Measurements from ENCODE around the gene GCNA.

The GCNA gene

DNA sequence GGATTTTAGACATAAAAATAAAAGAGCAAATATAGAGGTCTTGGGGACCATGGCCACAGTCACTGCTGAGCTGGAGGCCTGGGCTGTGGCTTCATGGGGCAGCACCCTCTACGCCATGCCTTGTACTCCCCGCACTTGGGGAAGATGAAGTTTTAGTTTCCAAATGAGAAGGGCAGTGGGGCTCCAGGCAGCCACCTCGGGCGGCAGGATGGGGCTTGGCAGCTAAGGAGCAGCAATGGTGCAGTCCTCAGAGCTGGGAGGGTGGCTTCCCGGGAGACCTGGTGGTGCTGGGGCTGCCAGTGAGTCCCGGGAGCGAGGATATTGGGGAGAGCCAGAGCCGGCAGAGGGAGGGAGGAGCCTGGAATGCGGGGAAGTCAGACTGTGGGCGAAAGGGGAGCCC lies 37.7 kb downstream of the GCNA start:
- no peak for DNase-seq (ENCODE audit: low read depth)

DNA sequence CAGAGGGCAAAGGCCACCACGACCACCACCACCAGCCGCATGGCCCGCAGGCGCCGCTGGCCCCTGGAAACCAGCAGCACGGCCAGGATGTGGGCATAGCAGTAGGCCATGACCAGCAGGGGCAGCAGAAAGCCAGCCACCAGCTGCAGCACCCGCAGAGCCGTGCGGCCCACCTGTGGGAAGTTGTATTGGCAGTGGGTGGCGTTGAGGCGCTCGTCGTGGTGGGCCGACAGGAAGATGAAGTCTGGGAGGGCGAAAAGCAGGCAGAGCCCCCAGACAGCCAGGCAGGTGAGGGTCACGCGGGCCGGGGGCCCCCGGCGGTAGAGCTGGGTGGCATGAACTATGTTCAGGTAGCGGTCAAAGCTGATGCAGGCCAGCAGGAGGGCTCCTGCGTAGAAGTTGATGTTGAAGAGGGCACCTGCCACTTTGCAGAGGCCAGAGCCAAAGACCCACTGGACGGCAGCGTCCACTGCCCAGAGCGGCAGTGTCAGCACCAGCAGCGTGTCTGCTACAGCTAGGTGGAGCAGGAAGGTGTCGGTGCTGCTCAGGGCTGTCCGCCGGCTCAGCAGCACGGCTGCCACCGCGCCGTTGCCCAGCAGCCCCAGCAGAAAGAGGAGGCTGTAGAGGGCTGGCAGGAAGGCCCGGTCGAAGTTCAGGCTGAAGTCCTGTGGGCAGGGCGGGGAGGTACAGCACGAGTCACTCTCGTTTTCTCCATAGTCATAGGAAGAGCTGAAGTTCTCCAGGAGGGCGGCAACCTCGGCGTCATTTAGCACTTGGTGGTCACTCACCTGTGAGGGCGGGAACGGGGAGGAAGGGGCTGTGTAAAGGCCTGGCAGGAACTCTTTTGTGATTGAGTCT lies 38.7 kb downstream of the GCNA start:
- no peak for DNase-seq (ENCODE audit: low read depth)

DNA sequence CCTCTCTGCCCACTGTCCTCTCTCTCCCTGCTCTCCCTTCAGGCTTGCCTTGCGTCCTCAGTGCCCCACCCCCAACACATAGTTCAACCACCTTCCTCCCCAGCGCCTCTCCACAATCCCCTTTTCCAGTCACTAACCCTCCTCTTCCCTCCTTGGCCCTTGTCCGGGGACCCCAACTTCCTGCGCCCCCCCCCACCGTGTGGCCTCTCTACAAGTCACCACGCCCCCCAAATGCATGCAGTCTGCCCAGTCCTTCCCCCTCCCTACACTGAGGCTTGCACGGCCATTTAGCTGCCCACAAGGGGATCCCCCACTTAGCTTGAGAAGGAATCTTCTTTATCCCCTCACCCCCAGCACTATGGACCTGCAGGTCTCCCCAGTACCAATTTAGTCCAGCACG lies 39.5 kb downstream of the GCNA start:
- no peak for DNase-seq (ENCODE audit: low read depth)

DNA sequence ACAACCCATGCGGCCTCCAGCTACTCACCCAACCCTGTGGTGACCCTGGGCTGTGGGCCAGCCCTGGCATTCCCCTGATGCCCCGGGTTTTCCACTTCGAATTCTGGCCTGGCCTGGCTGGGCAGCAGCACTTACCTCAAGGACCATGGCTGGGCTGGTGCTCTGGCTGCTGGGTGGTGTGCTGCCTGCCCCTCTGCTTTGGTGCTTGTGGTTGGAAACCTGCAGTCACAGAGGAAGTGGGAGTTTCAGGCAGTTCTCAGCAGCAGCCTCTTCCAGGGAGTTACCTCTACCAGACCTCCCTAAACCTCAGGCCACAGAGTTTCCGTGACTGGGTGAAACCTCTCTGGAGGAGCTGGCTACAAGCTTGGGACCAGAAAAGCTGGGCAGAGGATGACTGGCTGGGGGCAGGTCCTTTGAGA lies 40.1 kb downstream of the GCNA start, which contains the start of gene CXCR3:
Gene CXCR3 (minus strand): TSS at position 209 of the 419 bp plus-strand sequence. CDS start 62 bp downstream, at position 147.
- DNase-seq (ENCODE audit: low read depth) = peak; percentile 7

DNA sequence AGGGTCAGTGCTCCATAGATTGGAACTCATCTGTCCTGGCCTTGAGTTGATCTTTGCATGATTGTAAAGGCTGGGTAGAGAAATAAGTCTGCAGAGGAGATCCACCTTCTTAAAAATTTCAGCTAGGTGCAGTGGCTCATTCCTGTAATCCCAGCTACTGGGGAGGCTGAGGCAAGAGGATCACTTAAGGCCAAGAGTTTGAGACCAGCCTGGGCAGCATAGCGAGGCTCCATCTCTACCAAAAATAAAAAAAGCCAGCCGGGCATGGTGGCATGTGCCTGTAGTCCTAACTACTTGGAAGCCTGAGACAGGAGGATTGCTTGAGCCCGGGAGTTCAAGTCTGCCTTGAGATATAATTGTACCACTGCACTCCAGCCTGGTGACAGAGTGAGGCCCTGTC lies 40.5 kb downstream of the GCNA start:
- DNase-seq (ENCODE audit: low read depth) = no peak

DNA sequence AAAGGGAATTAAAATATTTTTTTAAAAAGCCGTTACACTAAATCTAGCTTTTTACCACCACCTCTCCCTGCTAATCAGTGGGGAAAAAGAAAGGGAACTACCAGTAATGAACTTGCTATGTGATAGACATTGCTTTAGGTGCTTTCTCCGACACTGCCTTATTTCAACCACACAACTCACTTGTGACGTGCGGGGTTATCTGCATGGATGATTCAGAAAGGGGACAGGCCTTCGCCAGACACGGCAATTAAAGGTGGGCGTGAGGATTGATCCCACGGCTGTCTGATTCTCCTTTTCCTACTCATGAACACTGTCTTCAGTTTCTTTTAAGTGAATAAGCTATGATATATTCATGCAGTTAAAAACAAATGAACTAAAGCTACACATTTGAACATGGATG lies 41.0 kb downstream of the GCNA start:
- DNase-seq (ENCODE audit: low read depth) = no peak

DNA sequence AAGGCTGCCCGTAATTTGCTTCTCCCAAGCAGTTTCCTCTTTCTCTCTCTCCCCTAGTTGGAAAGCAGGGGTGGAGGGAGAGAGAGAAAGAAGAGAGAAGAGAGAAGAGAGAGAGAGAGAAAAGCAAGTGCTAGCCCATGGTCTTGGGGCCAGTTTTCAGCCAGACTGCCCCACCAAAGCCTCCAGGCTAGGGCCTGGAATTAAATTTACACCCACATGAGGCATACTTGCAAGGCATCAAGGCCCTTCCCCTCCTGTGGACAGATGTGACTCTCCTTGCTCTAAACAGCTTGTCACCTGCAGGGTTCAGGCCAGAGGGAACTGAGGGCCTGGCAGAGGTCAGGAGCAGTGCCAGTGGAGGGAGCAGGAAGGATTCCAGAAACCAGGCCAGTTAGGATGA lies 41.7 kb downstream of the GCNA start:
- DNase-seq (ENCODE audit: low read depth) = no peak

DNA sequence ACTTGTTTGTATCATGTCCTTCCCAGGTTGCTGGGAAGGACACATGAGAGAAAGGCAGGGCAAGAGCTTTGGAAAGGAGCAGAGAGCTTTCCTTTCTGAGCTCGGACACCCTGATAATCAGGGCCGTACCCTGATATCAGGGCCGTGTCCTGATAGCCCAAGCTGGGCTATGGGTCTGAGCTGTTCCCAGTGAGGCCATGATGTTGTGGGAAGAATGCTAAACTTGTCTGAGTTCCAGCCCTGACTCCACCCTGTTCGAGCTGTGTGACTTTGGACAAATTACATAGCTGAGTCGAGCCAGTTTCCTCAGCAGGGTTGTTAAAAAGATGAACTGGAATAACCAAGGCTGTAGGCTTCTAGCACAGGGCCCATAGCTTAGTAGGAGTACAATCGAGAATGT lies 43.4 kb downstream of the GCNA start:
- peak; percentile 44 for DNase-seq (ENCODE audit: low read depth)

DNA sequence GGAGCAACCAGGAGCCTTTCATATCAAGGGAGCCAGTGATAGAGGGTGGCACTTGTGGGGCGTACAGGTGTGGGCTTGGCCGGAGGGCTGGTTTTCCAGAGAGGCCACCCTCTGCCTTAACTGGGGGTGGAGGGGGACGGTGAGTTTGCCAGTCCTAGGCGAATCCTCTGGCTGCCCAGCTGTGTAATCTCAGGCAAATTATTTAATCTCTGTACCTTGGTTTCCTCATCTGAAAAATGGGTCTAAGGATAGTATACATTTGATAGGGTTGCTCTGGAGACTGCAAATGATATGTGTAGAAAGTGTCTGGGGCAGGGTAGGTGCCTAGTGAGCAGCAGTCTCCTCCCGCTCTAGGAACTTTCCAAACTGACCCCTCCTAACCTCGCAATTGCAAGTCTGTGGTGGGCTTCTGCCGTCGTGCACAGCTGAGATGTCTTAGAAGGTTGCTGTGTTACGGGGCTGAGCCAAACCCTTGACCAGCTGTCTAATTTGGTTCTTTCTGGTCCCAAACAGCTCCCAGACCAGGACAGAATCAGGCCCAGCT lies 43.9 kb downstream of the GCNA start:
- no peak for DNase-seq (ENCODE audit: low read depth)

DNA sequence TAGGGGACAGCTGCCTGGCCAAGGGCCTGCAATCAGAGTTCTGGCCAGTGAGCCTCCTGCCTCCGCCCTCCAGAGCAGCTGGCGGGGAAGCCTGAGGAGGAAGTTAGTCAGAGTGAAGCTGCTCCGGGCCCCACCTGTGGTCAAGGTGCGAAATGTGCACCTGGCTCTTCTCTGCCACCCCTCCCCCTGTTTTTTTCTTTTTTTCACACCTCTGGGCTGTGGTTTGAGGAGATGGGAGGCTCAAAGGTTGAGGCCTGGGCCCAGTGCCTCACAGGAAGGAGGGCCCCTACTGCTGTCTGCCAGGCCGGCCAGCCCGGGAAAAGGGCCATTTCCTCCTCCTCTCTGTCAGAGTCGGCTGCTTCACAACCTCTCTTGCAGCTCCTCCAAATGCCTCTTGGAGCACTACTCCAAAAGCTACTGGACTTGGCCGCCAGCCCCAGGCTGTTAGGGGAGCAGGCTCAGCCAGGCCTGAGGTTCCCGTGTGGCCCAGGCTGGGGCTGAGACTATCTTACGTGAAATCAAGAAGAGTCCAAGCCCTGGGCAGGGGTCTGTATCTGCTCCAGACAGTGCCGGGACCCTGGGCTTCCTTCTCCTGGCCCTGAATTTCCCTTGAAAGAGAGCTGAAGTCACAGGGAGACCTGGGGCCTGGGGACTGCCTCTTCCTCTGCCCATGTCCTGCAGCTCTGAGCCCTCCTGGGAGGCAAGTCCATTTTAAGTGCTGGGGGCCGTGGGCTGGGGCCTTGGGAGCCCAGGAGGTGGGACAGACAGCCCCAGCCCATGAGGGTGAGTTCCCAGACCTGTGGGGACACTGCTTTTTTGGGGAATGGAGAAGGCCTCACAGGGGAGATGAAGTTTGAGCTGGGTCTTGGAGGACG lies 44.6 kb downstream of the GCNA start:
- peak; percentile 68 for DNase-seq (ENCODE audit: low read depth)

DNA sequence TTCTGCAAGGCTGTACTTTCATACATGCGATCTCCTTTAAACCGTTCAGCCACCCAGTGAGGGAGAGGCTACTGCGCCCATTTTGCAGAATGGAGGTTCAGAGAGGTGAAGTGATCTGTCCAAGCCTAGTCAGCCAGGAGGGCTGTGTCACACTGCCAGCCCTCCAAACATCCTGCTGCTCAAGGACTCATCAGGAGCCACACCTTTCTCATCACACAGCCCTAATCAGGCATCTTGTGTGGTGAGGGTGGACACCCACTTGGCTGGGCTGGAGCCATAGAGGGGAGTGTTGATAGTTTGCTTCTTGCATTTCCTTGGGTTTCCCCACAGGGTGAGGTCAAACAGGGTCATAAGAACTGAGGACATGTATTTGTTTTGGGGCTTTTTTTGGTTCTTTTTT lies 45.5 kb downstream of the GCNA start:
- no peak for DNase-seq (ENCODE audit: low read depth)

DNA sequence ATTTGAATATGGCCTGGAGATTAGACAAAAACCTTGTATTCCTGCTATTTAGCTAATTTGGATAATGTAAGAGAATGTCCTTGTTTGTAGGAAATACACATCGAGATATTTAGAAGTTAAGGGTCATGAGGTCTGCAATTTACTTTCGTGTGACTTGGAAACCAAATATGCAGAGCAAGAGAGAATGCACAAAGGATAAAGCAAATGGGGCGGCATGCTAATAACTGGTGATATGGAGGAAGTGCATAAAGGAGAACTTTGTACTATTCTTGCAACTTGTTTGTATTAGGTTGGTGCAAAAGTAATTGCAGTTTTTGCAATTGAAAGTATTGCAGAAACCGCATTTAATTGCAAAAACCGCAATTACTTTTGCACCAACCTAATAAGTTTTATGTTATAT lies 47.2 kb downstream of the GCNA start:
- DNase-seq (ENCODE audit: low read depth) = no peak

DNA sequence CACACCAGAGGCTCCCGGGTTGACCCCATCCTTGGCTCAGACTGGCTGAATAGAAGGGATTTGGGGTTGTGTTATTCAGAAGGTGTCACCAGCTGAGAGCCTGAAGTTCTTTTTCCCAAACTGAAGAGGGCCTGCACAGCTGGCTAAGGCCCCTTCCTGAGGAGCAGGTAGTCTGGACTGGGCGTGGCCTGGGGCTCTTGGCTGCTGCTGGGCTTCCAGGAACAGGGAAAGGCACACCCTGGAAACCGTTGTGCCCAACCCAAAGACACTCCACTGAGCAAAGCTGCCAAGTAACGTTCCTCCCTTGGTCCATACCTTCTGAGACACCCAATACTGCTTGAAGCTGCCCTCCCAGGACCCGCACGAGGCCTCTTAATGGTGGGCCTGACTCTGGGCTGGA lies 48.3 kb downstream of the GCNA start:
- no peak for DNase-seq (ENCODE audit: low read depth)

DNA sequence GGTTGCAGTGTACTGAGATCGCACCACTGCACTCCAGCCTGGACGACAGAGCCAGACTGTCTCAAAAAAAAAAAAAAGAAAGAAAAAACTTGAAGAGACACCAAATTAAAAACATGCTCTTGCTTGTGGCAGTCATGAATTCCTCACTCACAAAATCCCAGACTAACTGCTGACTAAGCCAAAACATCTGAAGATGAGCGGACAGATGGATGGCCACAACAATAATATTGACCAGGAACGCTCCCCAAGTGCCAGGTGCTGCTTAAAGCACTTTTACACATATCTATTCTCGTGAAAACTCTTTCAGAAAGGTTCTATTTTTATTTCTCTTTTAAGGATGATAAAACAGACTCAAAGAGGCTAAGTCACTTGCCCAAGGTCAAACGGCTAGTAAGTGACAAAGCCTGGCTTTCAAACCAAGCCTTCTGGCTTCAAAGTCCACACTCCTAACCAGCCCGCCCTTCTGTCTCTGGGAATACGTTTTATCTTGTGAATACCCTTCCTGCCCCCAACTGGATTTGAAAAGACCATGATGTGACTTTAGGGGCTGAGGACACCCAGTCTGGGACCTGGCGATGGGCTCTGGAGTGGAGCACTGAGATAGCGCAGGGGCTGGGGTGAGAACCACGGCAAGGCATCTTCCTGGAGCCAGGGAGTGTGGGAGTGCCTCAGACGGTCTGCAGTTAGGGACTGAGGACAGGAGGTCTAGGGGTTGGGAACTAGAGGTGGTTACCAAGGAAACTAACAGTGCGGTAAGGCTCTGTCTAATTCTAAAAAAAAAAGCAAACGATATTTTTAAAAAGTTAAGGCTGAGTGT lies 49.6 kb downstream of the GCNA start:
- DNase-seq (ENCODE audit: low read depth) = no peak

DNA sequence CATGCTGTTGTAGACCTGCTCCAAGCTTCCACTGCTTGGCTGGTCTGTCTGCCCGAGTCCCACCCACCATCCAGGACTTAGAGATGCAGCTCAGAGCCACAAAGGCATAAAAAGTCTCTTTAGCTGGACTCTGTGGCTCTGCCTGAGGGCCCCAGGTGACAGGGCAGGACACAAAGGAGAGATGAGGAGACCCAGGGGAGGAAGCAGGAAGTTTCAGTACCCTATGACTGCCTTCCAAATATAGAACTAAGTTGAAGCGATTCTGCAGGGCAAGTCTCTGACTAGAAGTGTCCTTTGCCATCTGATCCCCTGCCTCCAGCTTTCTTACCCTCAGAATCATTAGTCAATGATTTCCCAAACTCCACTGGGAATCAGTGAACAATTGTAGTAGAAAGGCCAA lies 51.2 kb downstream of the GCNA start:
- DNase-seq (ENCODE audit: low read depth) = no peak

DNA sequence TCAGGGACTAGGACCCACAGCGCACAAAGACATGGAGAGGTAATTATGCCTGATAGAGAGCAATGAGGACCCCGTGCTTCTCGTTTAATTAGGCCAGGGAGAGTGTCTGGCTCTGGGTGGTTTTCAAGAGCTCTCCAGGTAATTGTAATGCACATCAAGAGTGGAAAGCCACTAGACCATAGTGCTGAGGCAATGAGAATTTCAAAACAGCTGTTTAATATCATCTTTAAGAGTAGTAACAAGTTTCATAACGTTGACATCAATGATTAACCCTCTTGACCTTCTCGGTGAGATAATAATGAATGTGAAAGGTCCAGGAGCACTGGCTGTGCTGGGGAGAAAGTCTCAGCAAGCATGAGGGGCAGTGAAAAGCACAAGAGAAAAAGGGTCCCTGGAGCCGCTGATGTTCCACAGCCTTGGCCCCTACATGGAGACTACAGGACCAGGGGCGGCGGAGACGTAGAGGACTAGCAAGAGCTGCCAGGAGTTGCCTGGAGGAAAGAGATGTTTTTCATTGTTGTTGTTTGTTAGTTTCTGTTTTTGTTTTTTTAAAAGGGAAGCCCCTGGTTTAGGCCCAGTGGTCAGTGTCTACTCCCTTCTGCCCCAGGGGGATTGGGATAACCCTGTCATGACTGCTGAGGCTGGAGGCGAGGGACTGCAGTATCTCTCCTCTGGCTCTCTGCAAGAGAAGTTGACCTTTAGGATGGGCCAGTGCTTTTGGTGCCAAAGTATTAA lies 54.9 kb downstream of the GCNA start:
- no peak for DNase-seq (ENCODE audit: low read depth)

DNA sequence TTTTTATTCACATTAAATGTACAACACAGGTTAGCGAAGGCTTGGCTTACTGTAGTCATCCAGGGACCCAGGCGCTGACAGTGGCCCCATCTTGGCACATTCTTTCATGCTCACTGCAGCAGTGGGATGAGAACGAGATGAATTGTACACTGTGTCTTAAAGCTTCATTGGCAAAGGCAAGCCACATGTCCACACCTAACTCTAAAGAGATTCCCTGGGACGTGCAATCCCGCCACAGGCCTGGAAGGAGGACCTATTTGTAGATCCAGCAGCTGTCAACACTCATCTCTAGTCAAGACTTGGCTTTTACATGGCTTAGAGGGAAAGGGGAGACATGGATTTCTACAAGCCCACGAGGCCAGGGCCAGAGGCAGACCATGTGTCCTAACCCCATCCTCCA lies 56.1 kb downstream of the GCNA start:
- DNase-seq (ENCODE audit: low read depth) = no peak

DNA sequence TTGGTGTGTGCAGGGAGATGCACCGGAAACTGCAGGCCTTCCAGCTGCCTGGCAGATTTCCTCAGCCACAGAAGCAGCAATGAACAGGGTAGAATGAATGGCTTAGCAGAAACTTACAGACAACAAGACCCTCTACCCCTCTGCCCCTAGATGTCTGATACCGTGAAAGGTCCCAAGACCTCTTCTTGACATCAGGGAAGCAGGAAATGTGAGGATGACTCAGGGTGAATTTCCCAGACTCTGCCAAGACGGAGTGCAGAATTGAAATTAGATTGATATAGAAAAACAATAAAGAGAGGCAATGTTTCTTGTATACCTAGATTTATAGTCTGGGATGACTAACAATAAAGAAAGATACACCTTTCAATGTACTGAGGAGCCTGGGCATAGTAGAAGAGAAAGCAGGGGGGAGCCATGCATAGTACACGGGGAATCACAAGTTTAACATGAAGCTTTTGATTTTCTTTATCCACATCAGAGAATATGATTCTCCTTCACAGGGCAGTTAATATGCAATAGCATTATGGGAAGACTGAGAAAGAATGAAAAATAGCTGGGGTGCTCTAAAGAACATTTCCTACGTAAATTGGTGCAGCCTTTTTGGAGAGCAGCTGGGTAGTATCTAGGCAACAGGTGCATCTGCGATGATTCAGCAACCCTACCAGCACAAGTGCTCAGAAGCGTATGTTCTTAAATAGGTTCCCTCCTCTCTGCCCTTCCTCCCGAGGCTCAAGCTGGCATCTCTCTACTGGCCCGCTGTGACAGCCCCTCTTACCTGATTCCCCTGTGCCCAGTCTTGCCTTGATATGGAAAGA lies 58.4 kb downstream of the GCNA start:
- no peak for DNase-seq (ENCODE audit: low read depth)

DNA sequence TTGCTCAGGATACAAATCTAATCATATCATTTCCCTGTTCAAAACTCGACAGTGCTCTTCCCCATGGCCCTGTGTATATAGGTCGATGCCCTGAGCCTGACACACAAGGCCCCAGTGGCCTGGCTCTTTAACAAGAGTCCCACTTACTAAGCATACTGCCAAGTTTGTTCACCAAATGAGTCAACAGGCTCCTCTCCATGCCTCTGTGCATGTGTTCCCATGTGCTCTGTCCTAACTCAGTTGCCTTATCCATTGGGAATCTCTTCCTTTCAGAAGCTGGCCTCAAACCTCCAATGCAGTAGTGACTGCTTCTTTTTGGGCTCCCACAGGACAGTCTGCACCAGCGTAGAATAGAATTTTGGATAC lies 59.0 kb downstream of the GCNA start:
- DNase-seq (ENCODE audit: low read depth) = peak; percentile 50

DNA sequence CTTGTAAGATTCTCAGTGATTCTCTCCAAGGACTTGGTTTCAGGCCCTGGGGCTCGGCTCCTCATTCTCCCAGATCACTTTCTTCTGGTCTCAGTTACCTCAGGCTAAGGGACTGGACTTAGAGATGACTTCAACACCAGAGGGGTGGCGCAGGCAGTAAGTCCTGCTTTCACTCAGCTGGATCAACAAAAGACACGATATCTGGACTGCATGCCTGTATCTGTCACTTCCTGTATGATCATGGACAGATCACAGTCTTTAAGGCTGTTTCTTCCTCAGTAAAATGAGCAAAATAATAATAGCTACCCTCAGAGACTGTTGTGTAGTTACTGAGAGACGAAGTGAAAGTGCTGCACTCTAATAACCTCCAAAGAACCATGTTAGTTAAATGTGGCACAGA lies 59.6 kb downstream of the GCNA start:
- peak; percentile 71 for DNase-seq (ENCODE audit: low read depth)
